WTC11 (cell line): ENCODE results near the gene CLNK.

Experiments
- CTCF ChIP-seq: fragments of 200-600 bp; IDR thresholded peaks from 2 replicates; pipeline ENCODE4 v1.8.0; 2022; ENCODE audit warnings: antibody characterized with exemption
- SMAD3 ChIP-seq: sonication (generic); formaldehyde crosslinking; IDR thresholded peaks from 2 replicates; pipeline ENCODE4 v1.8.0; 2022; ENCODE audit warnings: missing genetic modification reagents, mild to moderate bottlenecking, borderline replicate concordance
- TEAD4 ChIP-seq: sonication (generic); formaldehyde crosslinking; IDR thresholded peaks from 2 replicates; pipeline ENCODE4 v1.8.0; 2022; ENCODE audit warnings: mild to moderate bottlenecking, missing genetic modification reagents

GRCh38 chr4:10701161-10701560 lies 16.6 kb upstream of the CLNK start:
- TF ChIP-seq TEAD4 (CRISPR knock-in tag) (no peak), CTCF (no peak), SMAD3 (CRISPR knock-in tag) (no peak)
